Measurements from ENCODE around the gene USP46. TPM values are rescaled to one million over a fixed set of nuclear protein-coding genes. Genes with fewer than 3 reads are reported as not detected.

The USP46 gene
- total and polyA plus RNA-seq, 2 of the 8 experiments (the other 6 are each of a cell fraction or from before 2014, with no cell fraction given) = 10.6 to 62.4 TPM

- Histone ChIP-seq H3K4me3 (ENCODE audit: extremely low read depth in 1 of 4, insufficient read depth in 2 of 4, low read depth in 3 of 4, low read length in 4 of 4) (no peak overlapping the region), H3K14ac (ENCODE audit: insufficient read length) (no peak overlapping the region), H2BK20ac (ENCODE audit: low read length) (no peak overlapping the region), H3K18ac (ENCODE audit: extremely low read depth, low read length) (no peak overlapping the region), H3K36me3 (ENCODE audit: control insufficient read depth in 2 of 4, insufficient read depth in 4 of 4, low read length in 3 of 4) (no peaks in the 10 kb centered on the region), H2BK5ac (ENCODE audit: low read depth, low read length) (no peak overlapping the region), H2BK120ac (replicated peaks; ENCODE audit: low read depth, low read length) (no peak overlapping the region), H3K27ac (ENCODE audit: low read depth, low read length) (no peak overlapping the region), H4K20me1 (replicated peaks in 1 of 2; ENCODE audit: control insufficient read depth in 1 of 2, insufficient read depth in 2 of 2, low read length in 2 of 2) (no peaks in the 10 kb centered on the region), H3K4ac (replicated peaks; ENCODE audit: insufficient read length, low read depth, low read length) (no peak overlapping the region), H3K23ac (ENCODE audit: insufficient read length) (no peak overlapping the region), H2BK12ac (ENCODE audit: low read depth, low read length) (no peak overlapping the region), H3K23me2 (ENCODE audit: low read depth, low read length) (no peaks in the 10 kb centered on the region), H4K91ac (replicated peaks; ENCODE audit: insufficient read length, low read length) (no peak overlapping the region), H3K79me2 (ENCODE audit: control insufficient read depth in 1 of 2, insufficient read depth in 2 of 2, low read length in 2 of 2) (no peaks in the 10 kb centered on the region), H3K27me3 (replicated peaks in 1 of 4; ENCODE audit: control insufficient read depth in 3 of 4, extremely low read depth in 1 of 4, insufficient read depth in 3 of 4, low read length in 3 of 4) (no peaks in the 10 kb centered on the region), H2BK15ac (ENCODE audit: low read length) (no peak overlapping the region), H3K56ac (replicated peaks; ENCODE audit: insufficient read length, low read depth, low read length) (no peak overlapping the region), H3K4me1 (replicated peaks in 1 of 4; ENCODE audit: control insufficient read depth in 3 of 4, insufficient read depth in 4 of 4, low read length in 3 of 4) (no peaks in the 10 kb centered on the region), H3K9ac (replicated peaks in 1 of 4; ENCODE audit: extremely low read depth in 1 of 4, low read depth in 3 of 4, low read length in 3 of 4) (no peak overlapping the region), H3K9me3 (ENCODE audit: insufficient read depth in 2 of 2, low read depth in 1 of 2, low read length in 1 of 2) (no peaks in the 10 kb centered on the region), H3K79me1 (ENCODE audit: low read depth, low read length) (no peaks in the 10 kb centered on the region), H2AFZ (ENCODE audit: low read length) (no peak overlapping the region), H4K8ac (ENCODE audit: extremely low read depth, insufficient read depth, low read length) (no peak overlapping the region), H4K5ac (ENCODE audit: insufficient read length, low read depth, low read length) (no peak overlapping the region), H2AK5ac (ENCODE audit: low read depth, low read length) (no peak overlapping the region), H3K4me2 (ENCODE audit: insufficient read depth in 1 of 2, low read depth in 2 of 2, low read length in 2 of 2) (no peak overlapping the region)
- DNase-seq (ENCODE audit: low read depth in 1 of 2, low spot score in 2 of 2) (no peak), FAIRE-seq (no peak)
- POLR2A ChIA-PET (ENCODE audit: partially characterized antibody) = interaction anchor here (0.9 kb wide), 1 partner anchor 11 kb away, joined by 3 read pairs; no protein-coding TSS in a partner anchor
- 95% methylated on average over 1 of the region's 1 CpG; no CpG with 5 or more reads in 1 of the 2 experiments for WGBS, 2 experiments (ENCODE audit: extremely low coverage in 1 of 2, insufficient coverage in 1 of 2, insufficient read length in 1 of 2, insufficient replicate concordance in 2 of 2, low coverage in 1 of 2, low lambda C conversion rate in 2 of 2, missing lambda C conversion rate in 1 of 2)
- CTCF ChIA-PET (ENCODE audit: partially characterized antibody) = interaction anchor here (0.9 to 2.0 kb wide), 3 partner anchors 11 to 32 kb away, joined by 3 to 8 read pairs (median 4); no protein-coding TSS in a partner anchor
- no peak for TF ChIP-seq POLR2A (IDR thresholded peaks at IDR 0.05; ENCODE audit: control extremely low read depth in 1 of 2, low read depth in 2 of 2, low read length in 2 of 2)
- TF ChIP-seq BACH1 (IDR thresholded peaks at IDR 0.05; ENCODE audit: low read length) = no peak
- no peak for TF ChIP-seq SP2 (IDR thresholded peaks at IDR 0.05; ENCODE audit: low read length)
- no peak for TF ChIP-seq USF2 (IDR thresholded peaks at IDR 0.05; ENCODE audit: low read length)
- TF ChIP-seq ASH2L (IDR thresholded peaks at IDR 0.05; ENCODE audit: low read length) = no peak
- TF ChIP-seq KDM1A (IDR thresholded peaks at IDR 0.05; ENCODE audit: borderline replicate concordance, low read length) = no peak
- no peak for TF ChIP-seq CTCF (IDR thresholded peaks at IDR 0.05; ENCODE audit: control extremely low read depth in 1 of 3, insufficient read depth in 1 of 3, low read depth in 1 of 3, low read length in 3 of 3)
- no peak for TF ChIP-seq TAF1 (IDR thresholded peaks at IDR 0.05; ENCODE audit: low read depth, low read length)
- TF ChIP-seq EGR1 (IDR thresholded peaks at IDR 0.05; ENCODE audit: borderline replicate concordance, low read depth, low read length) = no peak
- TF ChIP-seq SIX5 (IDR thresholded peaks at IDR 0.05; ENCODE audit: low read depth, low read length) = no peak
These were observed 82.0 kb downstream of the USP46 start for GRCh38 chr4:52576961-52577623.
